Measurements from ENCODE around the gene CLIC3.

GRCh38 chr9:136965771-136966484 is 30.4 kb downstream of the CLIC3 start:
- TF ChIP-seq CTCF (IDR thresholded peaks at IDR 0.05) (no peak), POLR2A (IDR thresholded peaks at IDR 0.05) (no peak)
